Esophagus squamous epithelium (tissue), 4 donors: ENCODE results near the gene HCRT.

Source experiments
- POLR2A ChIP-seq, 4 donors: fragments of 450-650 bp; IDR thresholded peaks; one replicate each; pipeline ENCODE4 v1.6.1; 2017; ENCODE audit warnings: antibody characterized with exemption in 4 of 4, mild to moderate bottlenecking in 4 of 4, moderate library complexity in 3 of 4
- TF ChIP-seq, protein P1 (sequence below), 6 experiments: fragments of 450-650 bp in 4 of 6; fragments of 200-600 bp in 2 of 6; sonication (generic) in 2 of 6; IDR thresholded peaks; one replicate each; pipeline ENCODE4 v1.5.1; 2016 to 2019; ENCODE audit warnings: antibody characterized with exemption in 6 of 6, mild to moderate bottlenecking in 4 of 6, moderate library complexity in 4 of 6

DNA sequence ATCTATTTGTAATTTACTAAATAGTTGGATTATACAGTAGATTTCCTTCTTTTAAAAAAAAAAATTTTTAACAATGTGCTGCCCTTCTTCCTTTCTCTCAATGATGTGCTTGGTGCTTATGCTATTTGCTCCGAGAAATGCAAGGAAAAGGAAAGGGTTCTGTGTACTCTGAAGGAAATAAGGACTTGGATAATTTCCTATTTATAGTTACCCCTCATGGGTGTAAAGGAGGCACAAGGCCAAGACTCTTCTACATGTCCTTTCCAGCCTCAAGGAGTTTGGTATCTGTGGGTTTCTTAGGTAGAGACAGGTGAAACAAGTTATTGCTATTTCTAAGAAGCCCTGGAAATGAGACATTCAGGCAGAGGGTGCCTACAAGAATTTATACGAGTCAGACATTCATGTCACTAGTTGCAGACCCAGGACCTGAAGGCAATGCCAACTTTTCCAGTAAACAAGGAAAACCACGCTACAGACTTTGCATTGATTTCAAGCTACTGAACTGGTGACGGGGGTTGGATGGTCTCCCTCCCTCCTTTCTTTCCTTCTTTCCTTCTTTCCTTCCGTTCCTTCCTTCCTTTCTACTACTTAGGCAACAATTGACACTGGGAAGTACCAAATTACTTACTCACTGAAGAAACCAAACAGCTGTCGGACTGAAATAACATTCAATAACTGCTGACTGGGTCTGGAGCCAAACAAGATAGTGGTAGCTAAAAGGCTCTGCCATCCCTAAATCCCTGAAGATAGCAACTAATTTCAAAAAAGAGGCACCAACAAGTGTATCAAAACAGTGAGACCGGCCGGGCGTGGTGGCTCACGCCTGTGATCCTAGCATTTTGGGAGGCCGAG lies 42.8 kb upstream of the HCRT start:
- TF ChIP-seq POLR2A (IDR thresholded peaks at IDR 0.05) = no peak
- TF ChIP-seq, protein P1, sequence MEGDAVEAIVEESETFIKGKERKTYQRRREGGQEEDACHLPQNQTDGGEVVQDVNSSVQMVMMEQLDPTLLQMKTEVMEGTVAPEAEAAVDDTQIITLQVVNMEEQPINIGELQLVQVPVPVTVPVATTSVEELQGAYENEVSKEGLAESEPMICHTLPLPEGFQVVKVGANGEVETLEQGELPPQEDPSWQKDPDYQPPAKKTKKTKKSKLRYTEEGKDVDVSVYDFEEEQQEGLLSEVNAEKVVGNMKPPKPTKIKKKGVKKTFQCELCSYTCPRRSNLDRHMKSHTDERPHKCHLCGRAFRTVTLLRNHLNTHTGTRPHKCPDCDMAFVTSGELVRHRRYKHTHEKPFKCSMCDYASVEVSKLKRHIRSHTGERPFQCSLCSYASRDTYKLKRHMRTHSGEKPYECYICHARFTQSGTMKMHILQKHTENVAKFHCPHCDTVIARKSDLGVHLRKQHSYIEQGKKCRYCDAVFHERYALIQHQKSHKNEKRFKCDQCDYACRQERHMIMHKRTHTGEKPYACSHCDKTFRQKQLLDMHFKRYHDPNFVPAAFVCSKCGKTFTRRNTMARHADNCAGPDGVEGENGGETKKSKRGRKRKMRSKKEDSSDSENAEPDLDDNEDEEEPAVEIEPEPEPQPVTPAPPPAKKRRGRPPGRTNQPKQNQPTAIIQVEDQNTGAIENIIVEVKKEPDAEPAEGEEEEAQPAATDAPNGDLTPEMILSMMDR (IDR thresholded peaks at IDR 0.05) = no peak
